HG03457 (cell line): ENCODE data around the gene GALNT9.

Experiments
- ATAC-seq: cut with Tn5 transposase; IDR thresholded peaks from one replicate; pipeline ENCODE4 v1.9.1; 2021; ENCODE audit warnings: moderate number of reproducible peaks; ENCODE audit not compliant: unreplicated experiment

GALNT9 gene

GRCh38 chr12:132218527-132218875 lies 110.9 kb downstream of the GALNT9 start:
- ATAC-seq, result no peak

- ATAC-seq, result no peak
These were observed 111.4 kb downstream of the GALNT9 start for GRCh38 chr12:132217800-132218526.

- no peak for ATAC-seq
These were observed 112.0 kb downstream of the GALNT9 start for GRCh38 chr12:132217371-132217770.

GRCh38 chr12:132216354-132216987 lies 112.9 kb downstream of the GALNT9 start:
- no peak for ATAC-seq

- no peak for ATAC-seq
These were observed 113.9 kb downstream of the GALNT9 start for GRCh38 chr12:132215299-132215989.

- ATAC-seq, result no peak
These were observed 114.5 kb downstream of the GALNT9 start for GRCh38 chr12:132214891-132215290.

GRCh38 chr12:132214161-132214476 lies 115.3 kb downstream of the GALNT9 start:
- ATAC-seq, result no peak

GRCh38 chr12:132213359-132214160 lies 115.8 kb downstream of the GALNT9 start:
- no peak for ATAC-seq

- no peak for ATAC-seq
These were observed 117.6 kb downstream of the GALNT9 start for GRCh38 chr12:132211816-132212215.

- no peak for ATAC-seq
These were observed 118.1 kb downstream of the GALNT9 start for GRCh38 chr12:132211326-132211725.

GRCh38 chr12:132210223-132211055 lies 119.0 kb downstream of the GALNT9 start:
- ATAC-seq, result no peak

GRCh38 chr12:132209619-132210222 lies 119.7 kb downstream of the GALNT9 start:
- ATAC-seq, result no peak

- ATAC-seq, result no peak
These were observed 121.1 kb downstream of the GALNT9 start for GRCh38 chr12:132208153-132208823.

- no peak for ATAC-seq
These were observed 122.2 kb downstream of the GALNT9 start for GRCh38 chr12:132207083-132207775.

- ATAC-seq, result no peak
These were observed 123.3 kb downstream of the GALNT9 start for GRCh38 chr12:132206046-132206434.

- no peak for ATAC-seq
These were observed 123.9 kb downstream of the GALNT9 start for GRCh38 chr12:132205271-132206045.

- ATAC-seq, result no peak
These were observed 124.6 kb downstream of the GALNT9 start for GRCh38 chr12:132204793-132205270.
